GM19395 (cell line): ENCODE measurements around the gene GALK1.
"Not testable (repeated sequence)": the region's sequence is repeated elsewhere in the genome, so short reads cannot be mapped to it uniquely, and the experiment has no call there.

ENCODE experiments used
- ATAC-seq: cut with Tn5 transposase; IDR thresholded peaks from one replicate; pipeline ENCODE4 v1.9.1; 2021; ENCODE audit warnings: mild to moderate bottlenecking, moderate library complexity; ENCODE audit not compliant: unreplicated experiment

The GALK1 gene

DNA sequence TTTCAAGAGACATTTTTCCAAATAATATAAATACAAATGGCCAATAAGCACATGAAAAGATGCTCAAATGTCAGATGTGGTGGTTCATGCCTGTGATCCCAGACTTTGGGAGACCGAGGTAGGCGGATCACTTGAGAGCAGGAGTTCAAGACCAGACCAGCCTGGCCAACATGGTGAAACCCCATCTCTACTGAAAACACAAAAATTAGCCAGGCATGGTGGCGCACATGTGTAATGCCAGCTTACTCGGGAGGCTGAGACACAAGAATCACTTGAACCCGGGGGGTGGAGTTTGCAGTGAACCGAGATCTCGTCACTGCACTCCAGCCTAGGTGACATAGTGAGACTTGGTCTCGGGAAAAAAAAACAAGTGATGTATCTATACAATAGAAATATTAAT lies 2.9 kb upstream of the GALK1 start:
- no peak for ATAC-seq

DNA sequence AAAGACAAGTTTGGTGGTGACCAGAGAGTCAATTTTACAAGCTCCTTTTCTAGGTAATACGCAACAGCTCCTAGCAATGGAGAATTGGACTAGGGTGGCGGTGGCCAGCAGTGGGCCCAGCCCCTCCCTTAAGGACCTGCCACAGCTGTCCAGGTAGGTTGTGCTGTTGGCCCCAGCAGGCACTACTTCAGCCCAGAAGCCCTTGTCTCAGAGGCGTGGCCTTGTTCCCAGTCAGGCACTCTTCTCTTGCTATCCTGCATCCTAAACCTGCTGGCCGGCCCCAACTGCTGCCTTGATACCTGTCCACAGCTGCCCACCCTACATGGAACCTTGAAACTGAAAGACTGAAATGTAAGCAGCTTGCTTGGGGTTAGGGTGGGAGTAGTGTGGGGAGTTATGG lies 989 bp upstream of the GALK1 start:
- no peak for ATAC-seq

GRCh38 chr17:75764417-75764710 lies 628 bp downstream of the GALK1 start:
- no peak for ATAC-seq

DNA sequence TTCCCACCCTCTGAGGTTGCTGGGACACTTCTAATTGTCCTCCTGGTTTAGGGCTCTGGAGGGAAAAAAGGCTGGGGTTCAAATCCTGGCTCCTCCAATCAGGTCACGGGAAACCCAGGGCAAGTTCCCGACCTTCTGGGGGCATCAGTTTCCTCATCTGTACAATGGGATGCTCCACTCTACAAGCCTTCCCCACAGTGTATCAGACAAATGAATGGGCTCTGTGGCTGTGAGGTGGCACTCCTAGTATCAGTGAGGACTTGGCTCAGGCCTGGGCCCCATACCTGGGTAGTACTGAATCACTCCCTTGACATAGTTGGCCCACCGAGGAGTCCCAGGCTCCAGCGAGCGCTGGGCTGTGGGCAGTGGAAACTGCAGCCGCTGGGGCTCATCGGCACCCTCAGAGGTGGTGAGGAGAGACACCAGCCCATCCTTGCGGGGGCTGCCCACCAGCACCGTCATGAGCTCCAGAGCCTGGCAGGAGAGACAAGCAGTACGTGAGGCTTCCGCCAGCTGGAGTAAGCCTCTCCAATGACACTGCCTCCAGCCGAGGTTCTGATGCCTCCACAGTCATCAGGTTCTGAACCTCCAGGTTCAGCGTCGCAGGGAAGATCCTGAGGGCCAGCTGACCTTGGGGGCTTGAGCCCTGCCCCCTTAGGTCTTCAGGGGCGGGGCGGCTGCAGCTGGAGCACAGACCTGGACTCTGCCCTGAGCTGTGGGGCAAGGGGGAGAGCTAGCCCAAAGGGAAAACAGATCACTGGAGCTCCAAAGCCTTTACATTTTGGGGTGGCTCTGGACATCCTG lies 1.2 kb downstream of the GALK1 start:
- ATAC-seq = no peak

DNA sequence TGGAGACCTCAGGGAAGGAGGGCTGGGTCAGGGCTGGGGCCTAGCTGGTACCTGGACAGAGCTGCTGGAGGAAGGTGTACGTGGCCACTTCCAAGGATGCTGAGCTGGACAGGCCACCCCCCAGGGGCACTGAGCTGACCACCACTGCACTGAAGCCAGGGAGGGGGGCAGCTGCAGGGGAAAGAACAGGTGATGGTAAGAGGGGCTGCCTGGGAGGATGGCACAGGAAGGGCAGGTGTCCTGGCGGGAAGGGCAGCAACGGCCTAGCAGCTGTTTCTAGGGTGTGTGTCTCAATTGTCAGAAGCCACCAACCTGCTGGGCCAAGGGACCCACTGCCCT lies 1.8 kb downstream of the GALK1 start:
- no peak for ATAC-seq

GRCh38 chr17:75762513-75763268 lies 2.3 kb downstream of the GALK1 start:
- no peak for ATAC-seq

DNA sequence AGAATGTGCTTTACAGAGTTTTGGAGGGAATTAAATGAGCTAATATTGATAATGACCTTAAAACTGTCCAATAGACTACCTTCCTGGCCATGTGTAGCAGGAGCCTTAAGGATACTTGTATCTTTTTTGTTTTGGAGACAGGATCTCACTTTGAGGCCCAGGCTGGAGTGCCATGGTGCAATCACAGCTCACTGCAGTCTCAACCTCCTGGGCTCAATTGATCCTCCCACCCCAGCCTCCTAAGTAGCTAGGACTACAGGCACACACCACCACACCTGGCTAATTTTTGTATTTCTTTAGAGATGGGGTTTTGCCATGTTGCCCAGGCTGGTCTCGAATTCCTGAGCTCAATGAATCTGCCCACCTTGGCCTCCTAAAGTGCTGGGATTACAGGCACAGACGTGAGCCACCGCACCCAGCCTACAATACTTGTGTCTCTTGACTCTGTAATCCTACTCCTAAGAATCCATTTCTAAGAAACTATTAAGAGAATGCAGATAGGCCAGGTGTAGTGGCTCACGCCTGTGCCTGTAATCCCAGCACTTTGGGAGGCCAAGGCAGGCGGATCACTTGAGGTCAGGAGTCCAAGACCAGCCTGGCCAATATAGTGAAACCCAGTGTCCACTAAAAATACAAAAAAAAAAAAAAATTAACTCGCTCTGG lies 4.9 kb downstream of the GALK1 start:
- ATAC-seq = not testable (repeated sequence)

GRCh38 chr17:75759457-75759856 lies 5.5 kb downstream of the GALK1 start:
- no peak for ATAC-seq

GRCh38 chr17:75758131-75758905 lies 6.7 kb downstream of the GALK1 start:
- ATAC-seq = no peak

- ATAC-seq = no peak
Measured at GRCh38 chr17:75757086-75757681, 7.8 kb downstream of the GALK1 start.

DNA sequence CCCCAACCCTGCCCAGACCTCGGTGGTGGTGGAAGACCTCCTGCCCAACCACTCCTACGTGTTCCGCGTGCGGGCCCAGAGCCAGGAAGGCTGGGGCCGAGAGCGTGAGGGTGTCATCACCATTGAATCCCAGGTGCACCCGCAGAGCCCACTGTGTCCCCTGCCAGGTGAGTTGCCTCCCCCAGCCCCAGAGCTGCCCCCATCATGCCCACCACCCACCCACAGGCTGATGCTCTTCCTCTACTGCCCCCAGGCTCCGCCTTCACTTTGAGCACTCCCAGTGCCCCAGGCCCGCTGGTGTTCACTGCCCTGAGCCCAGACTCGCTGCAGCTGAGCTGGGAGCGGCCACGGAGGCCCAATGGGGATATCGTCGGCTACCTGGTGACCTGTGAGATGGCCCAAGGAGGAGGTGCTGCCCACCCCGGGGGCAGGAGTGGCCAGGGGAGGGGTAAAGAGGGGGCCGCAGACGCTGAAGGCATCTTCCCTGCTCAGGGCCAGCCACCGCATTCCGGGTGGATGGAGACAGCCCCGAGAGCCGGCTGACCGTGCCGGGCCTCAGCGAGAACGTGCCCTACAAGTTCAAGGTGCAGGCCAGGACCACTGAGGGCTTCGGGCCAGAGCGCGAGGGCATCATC lies 8.4 kb downstream of the GALK1 start:
- ATAC-seq = no peak

DNA sequence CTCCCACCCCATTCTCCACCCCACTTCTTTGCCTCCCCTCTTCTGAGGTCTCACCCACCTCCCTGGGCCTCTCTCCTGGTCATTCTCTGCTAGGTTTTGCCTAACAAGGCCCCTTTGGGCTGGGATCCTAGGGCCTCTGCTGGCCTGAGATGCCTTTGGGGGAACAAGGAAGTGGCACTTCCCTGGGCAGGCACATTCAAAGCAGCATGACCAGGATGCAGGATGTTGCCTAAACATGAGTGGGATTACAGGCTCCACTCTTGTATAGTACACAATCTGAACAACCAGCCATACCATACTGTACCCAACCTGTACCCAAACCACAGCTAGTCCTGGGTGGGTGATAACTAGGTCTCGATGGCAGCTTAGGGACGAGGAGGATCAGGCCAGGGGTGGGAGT lies 9.0 kb downstream of the GALK1 start:
- ATAC-seq = no peak

GRCh38 chr17:75755205-75755901 lies 9.6 kb downstream of the GALK1 start:
- ATAC-seq = no peak

DNA sequence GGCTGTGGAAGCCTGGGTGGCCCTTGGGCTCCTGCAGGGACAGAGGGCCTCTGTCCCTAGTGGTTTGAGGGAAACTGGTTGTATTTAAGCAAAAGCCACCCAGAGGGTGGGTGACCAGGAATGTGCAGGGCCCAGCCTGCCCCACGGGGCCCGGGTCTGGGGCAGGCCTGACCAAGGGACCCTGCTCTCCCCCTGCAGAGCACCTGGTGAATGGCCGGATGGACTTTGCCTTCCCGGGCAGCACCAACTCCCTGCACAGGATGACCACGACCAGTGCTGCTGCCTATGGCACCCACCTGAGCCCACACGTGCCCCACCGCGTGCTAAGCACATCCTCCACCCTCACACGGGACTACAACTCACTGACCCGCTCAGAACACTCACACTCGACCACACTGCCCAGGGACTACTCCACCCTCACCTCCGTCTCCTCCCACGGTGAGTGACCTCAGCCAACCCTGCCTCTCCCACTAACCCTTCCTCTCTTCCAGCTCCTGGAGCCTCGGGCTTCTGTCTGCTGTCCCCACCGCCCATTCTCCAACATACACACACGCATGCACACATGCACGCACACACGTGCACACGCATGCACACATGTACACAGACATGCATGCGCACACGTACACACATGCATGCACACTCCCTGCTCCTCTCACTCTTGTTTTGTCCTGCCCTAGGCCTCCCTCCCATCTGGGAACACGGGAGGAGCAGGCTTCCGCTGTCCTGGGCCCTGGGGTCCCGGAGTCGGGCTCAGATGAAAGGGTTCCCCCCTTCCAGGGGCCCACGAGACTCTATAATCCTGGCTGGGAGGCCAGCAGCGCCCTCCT lies 10.4 kb downstream of the GALK1 start:
- no peak for ATAC-seq

GRCh38 chr17:75753514-75754377 lies 11.2 kb downstream of the GALK1 start:
- ATAC-seq = no peak

GRCh38 chr17:75752802-75753513 lies 12.0 kb downstream of the GALK1 start:
- no peak for ATAC-seq

GRCh38 chr17:75752405-75752709 lies 12.6 kb downstream of the GALK1 start:
- ATAC-seq = no peak
